Keratinocyte (primary cell): ENCODE measurements around the gene TNFAIP3. TPM values are rescaled to one million over a fixed set of nuclear protein-coding genes. Genes with fewer than 3 reads are reported as not detected.

ENCODE experiments used
- DNase-seq: peaks from one replicate; pipeline ENCODE4 v3.0.0-alpha.2; 2011; ENCODE audit warnings: low read depth, missing footprints, low spot score
- FAIRE-seq: peaks from 2 replicates; lab custom pipeline; 2011; peaks lifted over from hg19 to GRCh38; lab: Jason Lieb, UNC
- H2AFZ ChIP-seq: 2 replicates; pipeline ENCODE4 v1.6.0; 2012; ENCODE audit warnings: low read length, control low read depth, inconsistent platforms; ENCODE audit not compliant: control insufficient read depth
- H3K27ac ChIP-seq: 2 replicates; pipeline ENCODE4 v1.5.1; 2011; ENCODE audit warnings: low read length; ENCODE audit not compliant: control insufficient read depth, insufficient read depth
- H3K27me3 ChIP-seq: 3 replicates; pipeline ENCODE4 v1.6.0; 2011; ENCODE audit warnings: low read length; ENCODE audit not compliant: control insufficient read depth, insufficient read depth; ENCODE audit errors: extremely low read depth
- H3K36me3 ChIP-seq, 2 experiments: 2 replicates in 1 of 2; 3 replicates in 1 of 2; pipeline ENCODE4 v1.5.1; 2011; ENCODE audit warnings: low read length in 2 of 2, mild to moderate bottlenecking in 1 of 2; ENCODE audit not compliant: control insufficient read depth in 2 of 2, insufficient read depth in 2 of 2; ENCODE audit errors: extremely low read depth in 1 of 2
- H3K4me1 ChIP-seq: 3 replicates; pipeline ENCODE4 v1.5.1; 2011; ENCODE audit warnings: low read length; ENCODE audit not compliant: control insufficient read depth, insufficient read depth; ENCODE audit errors: extremely low read depth
- H3K4me2 ChIP-seq: 3 replicates; pipeline ENCODE4 v1.6.0; 2011; ENCODE audit warnings: low read depth, low read length; ENCODE audit not compliant: control insufficient read depth, insufficient read depth; ENCODE audit errors: extremely low read depth
- H3K4me3 ChIP-seq, 3 experiments: fragments of 200-600 bp in 1 of 3; sonication (generic) in 1 of 3; 2 replicates in 2 of 3; 3 replicates in 1 of 3; pipeline ENCODE4 v1.5.1; 2011 to 2016; ENCODE audit warnings: low read length in 3 of 3, mild to moderate bottlenecking in 3 of 3, control low read depth in 2 of 3, inconsistent platforms in 1 of 3, low read depth in 1 of 3, mixed read lengths in 1 of 3, mixed run types in 1 of 3, moderate library complexity in 1 of 3; ENCODE audit not compliant: control insufficient read depth in 2 of 3, insufficient read depth in 2 of 3; ENCODE audit errors: extremely low read depth in 1 of 3
- H3K79me2 ChIP-seq: 2 replicates; pipeline ENCODE4 v1.6.0; 2012; ENCODE audit warnings: low read length; ENCODE audit not compliant: control insufficient read depth, insufficient read depth
- H3K9ac ChIP-seq: 3 replicates; pipeline ENCODE4 v1.6.0; 2011; ENCODE audit warnings: low read length; ENCODE audit not compliant: control insufficient read depth, insufficient read depth; ENCODE audit errors: extremely low read depth
- H3K9me1 ChIP-seq: 3 replicates; pipeline ENCODE4 v1.6.0; 2011; ENCODE audit warnings: low read length; ENCODE audit not compliant: control insufficient read depth, insufficient read depth; ENCODE audit errors: extremely low read depth
- H3K9me3 ChIP-seq: 2 replicates; pipeline ENCODE4 v1.5.1; 2012; ENCODE audit warnings: low read depth, low read length; ENCODE audit not compliant: control insufficient read depth
- H4K20me1 ChIP-seq: 3 replicates; pipeline ENCODE4 v1.6.0; 2011; ENCODE audit warnings: low read length; ENCODE audit not compliant: control insufficient read depth, insufficient read depth; ENCODE audit errors: extremely low read depth
- EZH2 ChIP-seq: IDR thresholded peaks from one replicate; pipeline ENCODE4 v1.6.1; 2012; ENCODE audit warnings: inconsistent platforms, mild to moderate bottlenecking, low read length, moderate library complexity
- dilution Hi-C: fragments of 300-500 bp; cut with MboI; formaldehyde crosslinking; loops from one replicate; pipeline ENCODE4 v1.7.0; 2020; ENCODE audit warnings: low sequenced_read_pairs; ENCODE audit not compliant: extremely low pct_ligation_motif_present
- polyA plus RNA-seq, 5 experiments: library from polyadenylated mRNA; depleted of rRNA in 3 of 5; stranded (reverse) in 3 of 5; stranded (forward) in 1 of 5; unstranded in 1 of 5; fragments of >200 nt; gene quantifications; 1 replicate in 1 of 5; 2 replicates in 3 of 5; 3 replicates in 1 of 5; pipeline versions ENCODE4 v1.2.1 to v1.2.3, GENCODE V29; 2011 to 2012; ENCODE audit warnings: missing spikeins in 2 of 5, low read depth in 1 of 5, low replicate concordance in 1 of 5
- TF ChIP-seq, protein P1 (sequence below), 3 experiments: IDR thresholded peaks in 1 of 3; conservative IDR thresholded peaks in 1 of 3; optimal IDR thresholded peaks in 1 of 3; 2 replicates in 2 of 3; 3 replicates in 1 of 3; pipeline versions ENCODE3 to v1.5.1; 2011; ENCODE audit warnings: low read length in 3 of 3, mild to moderate bottlenecking in 3 of 3, moderate library complexity in 2 of 3, control low read depth in 1 of 3, inconsistent platforms in 1 of 3; ENCODE audit not compliant: insufficient read depth in 2 of 3; ENCODE audit errors: extremely low read depth in 1 of 3

The TNFAIP3 gene
- polyA plus RNA-seq, 1 donor (not counting 4 experiments of a cell fraction or from before 2014, with no cell fraction given) = 141 TPM

DNA sequence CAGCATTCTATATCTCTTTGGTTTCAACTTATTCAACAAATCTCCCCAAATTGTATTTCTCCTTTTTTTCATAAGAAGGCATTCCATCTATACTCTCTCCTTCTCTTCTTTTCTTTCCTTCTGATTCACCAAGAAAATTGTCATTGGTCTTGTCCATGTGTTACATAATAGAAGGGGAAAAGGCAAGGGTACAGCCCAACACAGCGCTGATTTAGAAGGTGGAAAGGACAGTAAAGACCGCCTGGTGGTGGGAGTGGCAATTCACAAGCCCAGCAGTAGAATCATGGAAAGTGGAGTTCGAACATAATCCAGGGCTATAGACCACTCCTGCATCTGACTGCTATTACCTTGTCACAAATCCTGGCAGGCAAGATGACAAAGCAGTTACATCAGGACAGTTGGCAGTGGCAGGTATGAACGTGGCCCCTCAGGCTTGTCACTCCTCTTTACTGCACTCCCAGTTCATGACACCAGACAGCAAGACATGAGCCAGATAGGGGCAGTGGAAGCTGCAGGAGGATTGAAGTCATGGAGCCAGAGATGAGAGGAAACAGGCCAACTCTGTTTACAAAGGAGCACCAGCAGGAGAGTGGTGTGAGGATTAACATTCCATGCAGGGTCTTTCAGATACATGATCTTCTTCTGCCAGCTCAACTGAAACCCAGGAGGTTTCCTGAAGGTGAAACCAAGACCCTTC lies 2.1 kb upstream of the TNFAIP3 start:
- no peaks in the 10 kb centered on the region for H3K36me3 ChIP-seq
- H3K9me1 ChIP-seq = no peaks in the 10 kb centered on the region
- H4K20me1 ChIP-seq = peaks cover 3% of the 10 kb centered on the region
- TF ChIP-seq, protein P1, sequence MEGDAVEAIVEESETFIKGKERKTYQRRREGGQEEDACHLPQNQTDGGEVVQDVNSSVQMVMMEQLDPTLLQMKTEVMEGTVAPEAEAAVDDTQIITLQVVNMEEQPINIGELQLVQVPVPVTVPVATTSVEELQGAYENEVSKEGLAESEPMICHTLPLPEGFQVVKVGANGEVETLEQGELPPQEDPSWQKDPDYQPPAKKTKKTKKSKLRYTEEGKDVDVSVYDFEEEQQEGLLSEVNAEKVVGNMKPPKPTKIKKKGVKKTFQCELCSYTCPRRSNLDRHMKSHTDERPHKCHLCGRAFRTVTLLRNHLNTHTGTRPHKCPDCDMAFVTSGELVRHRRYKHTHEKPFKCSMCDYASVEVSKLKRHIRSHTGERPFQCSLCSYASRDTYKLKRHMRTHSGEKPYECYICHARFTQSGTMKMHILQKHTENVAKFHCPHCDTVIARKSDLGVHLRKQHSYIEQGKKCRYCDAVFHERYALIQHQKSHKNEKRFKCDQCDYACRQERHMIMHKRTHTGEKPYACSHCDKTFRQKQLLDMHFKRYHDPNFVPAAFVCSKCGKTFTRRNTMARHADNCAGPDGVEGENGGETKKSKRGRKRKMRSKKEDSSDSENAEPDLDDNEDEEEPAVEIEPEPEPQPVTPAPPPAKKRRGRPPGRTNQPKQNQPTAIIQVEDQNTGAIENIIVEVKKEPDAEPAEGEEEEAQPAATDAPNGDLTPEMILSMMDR (optimal IDR thresholded peaks at IDR 0.05 in 1 of 3, IDR thresholded peaks at IDR 0.05 in 1 of 3, conservative IDR thresholded peaks at IDR 0.05 in 1 of 3; ENCODE audit: extremely low read depth in 1 of 3, insufficient read depth in 2 of 3, low read length in 3 of 3) = peak in 1 of 3 experiments; percentile 7
- no peak for TF ChIP-seq EZH2
- H3K4me2 ChIP-seq = no peak overlapping the region
- H2AFZ ChIP-seq = no peak overlapping the region
- dilution Hi-C loops = no loop called here
- H3K9me3 ChIP-seq = no peaks in the 10 kb centered on the region
- no peaks in the 10 kb centered on the region for H3K27me3 ChIP-seq
- peaks cover 27% of the 10 kb centered on the region for H3K4me1 ChIP-seq
- H3K9ac ChIP-seq = no peak overlapping the region
- peaks cover 28% of the 10 kb centered on the region for H3K79me2 ChIP-seq
- no peak for DNase-seq
- H3K27ac ChIP-seq = no peak overlapping the region
- no peak overlapping the region for H3K4me3 ChIP-seq
- FAIRE-seq = peak; percentile 26

DNA sequence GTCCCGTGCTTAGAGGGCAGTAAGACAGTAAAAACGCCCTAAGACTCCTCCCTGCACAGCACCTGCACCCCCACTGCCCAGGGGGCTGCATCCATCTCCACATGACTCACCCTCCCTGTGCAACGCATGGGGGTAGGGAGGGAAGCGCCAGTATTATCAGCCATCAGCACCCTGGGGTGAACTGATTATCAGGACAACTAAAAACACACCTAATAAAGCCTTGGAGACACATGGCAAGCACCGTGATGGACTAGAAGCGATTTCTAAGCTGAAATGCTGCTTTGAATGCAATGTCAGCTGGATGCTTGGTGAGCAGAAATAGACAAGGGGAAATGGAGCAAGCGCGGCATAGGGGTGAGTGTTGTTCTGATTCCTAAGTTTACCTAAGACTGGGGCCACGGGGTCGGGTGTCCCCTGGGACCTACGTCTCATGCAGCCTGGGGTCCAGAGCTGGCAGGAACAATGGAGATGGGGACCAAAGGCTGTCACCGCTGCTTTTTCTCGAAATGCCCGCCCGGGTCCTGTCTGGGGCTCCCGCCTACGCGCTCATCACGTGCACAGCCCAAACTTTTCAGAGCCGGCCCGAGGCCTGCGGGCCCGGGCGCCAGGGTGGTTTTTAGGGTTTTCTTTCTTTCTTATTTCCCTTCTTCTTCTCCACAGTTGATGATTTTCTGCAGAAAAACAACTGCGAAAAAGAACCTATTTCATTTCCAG lies 702 bp upstream of the TNFAIP3 start:
- no peaks in the 10 kb centered on the region for H3K27me3 ChIP-seq
- peak overlapping the region; percentile 84 for H3K9ac ChIP-seq
- DNase-seq (no peak), FAIRE-seq (no peak)
- peaks cover 3% of the 10 kb centered on the region for H4K20me1 ChIP-seq
- peak overlapping the region; percentile 91 for H3K27ac ChIP-seq
- TF ChIP-seq, protein P1 (optimal IDR thresholded peaks at IDR 0.05 in 1 of 3, IDR thresholded peaks at IDR 0.05 in 1 of 3, conservative IDR thresholded peaks at IDR 0.05 in 1 of 3; ENCODE audit: extremely low read depth in 1 of 3, insufficient read depth in 2 of 3, low read length in 3 of 3) = no peak
- TF ChIP-seq EZH2 = no peak
- H3K4me2 ChIP-seq = peak overlapping the region; percentile 84
- peak overlapping the region; percentile 47 to 72 (median 48) for H3K4me3 ChIP-seq
- no peaks in the 10 kb centered on the region for H3K9me3 ChIP-seq
- peak overlapping the region; percentile 14 for H2AFZ ChIP-seq
- dilution Hi-C loops = no loop called here
- H3K79me2 ChIP-seq = peaks cover 42% of the 10 kb centered on the region
- H3K9me1 ChIP-seq = no peaks in the 10 kb centered on the region
- peaks cover 3 to 9% of the 10 kb centered on the region in 2 experiments for H3K36me3 ChIP-seq
- peaks cover 38% of the 10 kb centered on the region for H3K4me1 ChIP-seq
